Prostate gland (tissue), 2 donors: ENCODE measurements around the gene NTRK2.

ENCODE experiments used
- POLR2A ChIP-seq: fragments of 450-650 bp; IDR thresholded peaks from one replicate; pipeline ENCODE4 v1.6.1; 2016; ENCODE audit warnings: antibody characterized with exemption, mild to moderate bottlenecking
- POLR2AphosphoS5 ChIP-seq: sonication (generic); formaldehyde crosslinking; IDR thresholded peaks from one replicate; pipeline ENCODE4 v1.6.1; 2017; ENCODE audit warnings: antibody characterized with exemption
- TF ChIP-seq, protein P1 (sequence below), 4 experiments: fragments of 200-600 bp in 2 of 4; fragments of 450-650 bp in 2 of 4; sonication (generic) in 2 of 4; IDR thresholded peaks; 1 replicate in 3 of 4; 2 replicates in 1 of 4; pipeline ENCODE4 v1.5.1; 2016 to 2019; ENCODE audit warnings: antibody characterized with exemption in 4 of 4, mild to moderate bottlenecking in 2 of 4, moderate library complexity in 2 of 4

DNA sequence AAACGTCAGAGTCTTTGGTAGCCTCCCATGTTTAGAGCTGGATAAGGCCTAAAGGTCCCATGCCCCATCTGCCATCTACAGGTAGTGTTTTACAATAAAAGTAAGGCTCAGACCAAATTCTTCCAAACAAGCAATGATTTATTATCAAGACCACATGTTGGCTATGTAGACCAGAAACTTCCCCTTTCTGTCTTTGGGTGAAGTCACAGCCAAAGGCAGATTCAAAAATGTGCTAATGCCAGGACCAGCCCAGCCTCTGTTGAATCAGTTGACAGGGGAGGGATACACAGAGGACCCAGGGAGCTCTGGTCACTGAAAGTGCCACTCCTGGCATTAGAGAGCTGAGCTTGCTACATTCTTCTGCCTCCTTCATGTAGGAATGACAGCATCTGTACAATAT, 360.8 kb downstream of the NTRK2 start:
- TF ChIP-seq, protein P1, sequence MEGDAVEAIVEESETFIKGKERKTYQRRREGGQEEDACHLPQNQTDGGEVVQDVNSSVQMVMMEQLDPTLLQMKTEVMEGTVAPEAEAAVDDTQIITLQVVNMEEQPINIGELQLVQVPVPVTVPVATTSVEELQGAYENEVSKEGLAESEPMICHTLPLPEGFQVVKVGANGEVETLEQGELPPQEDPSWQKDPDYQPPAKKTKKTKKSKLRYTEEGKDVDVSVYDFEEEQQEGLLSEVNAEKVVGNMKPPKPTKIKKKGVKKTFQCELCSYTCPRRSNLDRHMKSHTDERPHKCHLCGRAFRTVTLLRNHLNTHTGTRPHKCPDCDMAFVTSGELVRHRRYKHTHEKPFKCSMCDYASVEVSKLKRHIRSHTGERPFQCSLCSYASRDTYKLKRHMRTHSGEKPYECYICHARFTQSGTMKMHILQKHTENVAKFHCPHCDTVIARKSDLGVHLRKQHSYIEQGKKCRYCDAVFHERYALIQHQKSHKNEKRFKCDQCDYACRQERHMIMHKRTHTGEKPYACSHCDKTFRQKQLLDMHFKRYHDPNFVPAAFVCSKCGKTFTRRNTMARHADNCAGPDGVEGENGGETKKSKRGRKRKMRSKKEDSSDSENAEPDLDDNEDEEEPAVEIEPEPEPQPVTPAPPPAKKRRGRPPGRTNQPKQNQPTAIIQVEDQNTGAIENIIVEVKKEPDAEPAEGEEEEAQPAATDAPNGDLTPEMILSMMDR (IDR thresholded peaks at IDR 0.05) = no peak
- TF ChIP-seq POLR2A = no peak
- no peak for TF ChIP-seq POLR2AphosphoS5
